Subcutaneous adipose tissue (tissue), 4 donors: ENCODE measurements around the gene ATG2A. TPM values are rescaled to one million over a fixed set of nuclear protein-coding genes. Genes with fewer than 3 reads are reported as not detected.

ENCODE experiments used
- total RNA-seq, 4 donors: library from RNA; depleted of rRNA; stranded (reverse); fragments of >200 nt; gene quantifications; one replicate each; pipeline ENCODE4 v1.1.0, GENCODE V29; 2016
- TF ChIP-seq, protein P1 (sequence below): fragments of 450-650 bp; IDR thresholded peaks from one replicate; pipeline ENCODE4 v1.5.1; 2016; ENCODE audit warnings: low read depth, mild to moderate bottlenecking, control low read depth, antibody characterized with exemption, moderate library complexity

Gene ATG2A
- total RNA-seq, 4 donors from 2014 or later: 12.4 to 47.7 (median 22.2) TPM

GRCh38 chr11:64865286-64866172 is 51.5 kb downstream of the ATG2A start:
- TF ChIP-seq, protein P1, sequence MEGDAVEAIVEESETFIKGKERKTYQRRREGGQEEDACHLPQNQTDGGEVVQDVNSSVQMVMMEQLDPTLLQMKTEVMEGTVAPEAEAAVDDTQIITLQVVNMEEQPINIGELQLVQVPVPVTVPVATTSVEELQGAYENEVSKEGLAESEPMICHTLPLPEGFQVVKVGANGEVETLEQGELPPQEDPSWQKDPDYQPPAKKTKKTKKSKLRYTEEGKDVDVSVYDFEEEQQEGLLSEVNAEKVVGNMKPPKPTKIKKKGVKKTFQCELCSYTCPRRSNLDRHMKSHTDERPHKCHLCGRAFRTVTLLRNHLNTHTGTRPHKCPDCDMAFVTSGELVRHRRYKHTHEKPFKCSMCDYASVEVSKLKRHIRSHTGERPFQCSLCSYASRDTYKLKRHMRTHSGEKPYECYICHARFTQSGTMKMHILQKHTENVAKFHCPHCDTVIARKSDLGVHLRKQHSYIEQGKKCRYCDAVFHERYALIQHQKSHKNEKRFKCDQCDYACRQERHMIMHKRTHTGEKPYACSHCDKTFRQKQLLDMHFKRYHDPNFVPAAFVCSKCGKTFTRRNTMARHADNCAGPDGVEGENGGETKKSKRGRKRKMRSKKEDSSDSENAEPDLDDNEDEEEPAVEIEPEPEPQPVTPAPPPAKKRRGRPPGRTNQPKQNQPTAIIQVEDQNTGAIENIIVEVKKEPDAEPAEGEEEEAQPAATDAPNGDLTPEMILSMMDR: no peak

DNA sequence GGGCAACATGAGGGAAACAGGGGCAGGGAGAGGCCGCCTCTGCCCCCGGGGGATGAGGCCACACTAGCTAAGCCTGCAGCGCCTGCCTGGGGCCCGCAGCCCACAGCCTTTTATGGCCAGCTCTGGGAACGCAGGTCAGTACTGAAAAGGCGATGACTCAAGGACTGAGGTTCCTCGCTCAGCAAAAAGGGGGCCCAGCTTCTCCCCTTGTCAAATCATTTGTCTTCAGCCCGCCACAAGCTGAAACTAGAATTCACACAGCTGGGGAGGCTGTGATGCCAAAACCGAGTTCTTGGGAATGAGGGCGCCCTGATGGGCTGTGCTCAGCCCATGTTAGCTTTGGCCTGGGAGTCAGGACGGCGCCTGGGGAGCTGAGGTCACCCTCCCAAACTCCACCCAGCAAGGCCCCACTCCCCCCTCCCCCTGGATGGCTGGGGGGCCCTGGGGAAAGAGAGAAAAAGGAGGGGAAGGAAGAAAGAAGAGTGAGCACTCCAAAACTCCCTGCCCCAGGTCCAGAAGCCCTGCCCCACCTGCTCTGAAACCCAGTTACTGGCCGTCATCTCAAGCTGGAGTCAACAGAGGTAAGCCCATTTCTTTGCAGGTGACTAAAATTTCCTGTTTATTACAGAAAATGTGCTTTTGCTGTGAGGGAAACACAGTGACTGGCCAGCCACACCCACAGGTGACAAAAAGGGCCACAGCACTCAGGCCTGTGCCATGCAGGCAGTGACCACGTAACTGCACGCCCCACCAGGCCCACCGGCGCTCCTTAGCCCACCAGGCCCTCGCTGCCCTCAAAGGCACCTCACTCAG is 52.3 kb downstream of the ATG2A start:
- TF ChIP-seq, protein P1: no peak

DNA sequence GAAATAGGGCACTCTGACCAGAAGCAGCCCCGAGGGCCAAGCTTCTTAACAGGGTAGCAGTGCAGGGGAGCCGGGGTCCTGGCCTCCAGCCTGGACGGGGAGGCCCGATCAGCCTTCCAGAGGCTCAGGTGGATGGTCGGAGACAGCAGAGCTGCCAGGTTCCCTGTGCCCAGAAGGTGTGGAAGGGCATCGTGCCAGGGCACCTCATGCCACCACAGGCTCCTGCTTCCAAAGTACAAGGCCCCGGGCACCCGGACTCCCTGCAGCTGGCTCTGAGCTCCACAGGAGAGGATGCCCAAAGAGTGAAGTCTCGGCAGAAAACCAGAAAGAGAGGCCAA is 52.9 kb downstream of the ATG2A start:
- TF ChIP-seq, protein P1: no peak

DNA sequence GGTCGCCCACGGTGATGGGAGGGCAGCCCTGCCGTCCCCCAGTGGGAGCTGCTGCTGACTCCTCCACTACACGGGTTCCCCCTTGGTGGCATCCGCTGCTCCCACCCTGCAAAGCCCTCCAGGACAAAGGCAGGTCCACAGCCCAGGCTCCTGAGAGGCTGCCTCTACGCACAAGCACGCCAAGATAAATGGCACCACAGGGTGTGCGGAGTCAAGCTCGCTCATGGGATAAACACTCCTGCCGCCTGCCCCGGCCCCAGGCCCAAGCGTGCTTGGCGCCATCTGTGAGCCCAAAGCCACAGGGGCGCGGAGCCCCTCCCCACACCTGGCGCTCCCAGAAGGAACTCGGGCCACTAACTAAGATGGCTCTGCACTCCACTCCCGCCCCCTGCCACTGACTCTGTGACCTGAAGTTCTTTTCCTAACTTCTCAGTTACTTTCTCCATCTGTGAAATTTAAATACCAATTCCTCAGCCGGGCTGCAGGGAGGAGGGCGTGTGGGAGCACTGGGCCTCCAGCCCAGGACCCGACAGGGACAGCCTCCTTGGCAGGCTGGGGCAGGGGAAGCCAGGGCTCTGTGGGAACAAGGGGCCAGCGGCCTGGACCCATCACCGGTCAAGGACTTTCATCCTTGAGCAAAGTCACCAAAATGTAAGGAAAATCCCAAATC is 53.5 kb downstream of the ATG2A start:
- TF ChIP-seq, protein P1: no peak

GRCh38 chr11:64862987-64863390 is 54.0 kb downstream of the ATG2A start:
- TF ChIP-seq, protein P1: no peak

- TF ChIP-seq, protein P1: no peak
Measured at GRCh38 chr11:64861227-64861975, 55.6 kb downstream of the ATG2A start.
